Measurements from ENCODE around the gene PLA2G4D.
A peak's percentile ranks its signal among the peaks of the same experiment; 100 is the strongest.

The PLA2G4D gene

GRCh38 chr15:42133886-42134502 is 39.6 kb upstream of the PLA2G4D start:
- Mint-ChIP-seq H3K4me3 (no peak overlapping the region), H3K27ac (no peak overlapping the region), H3K36me3 (no peaks in the 10 kb centered on the region), H3K9me3 (no peaks in the 10 kb centered on the region), H3K27me3 (peaks cover 41% of the 10 kb centered on the region), H3K4me1 (peaks cover 3% of the 10 kb centered on the region)
- CTCF ChIA-PET: interaction anchor here (0.6 to 7.5 kb wide), 14 partner anchors 11 to 167 kb away, joined by 3 to 74 read pairs (median 4); no protein-coding TSS in a partner anchor
- peak; percentile 80 for DNase-seq

DNA sequence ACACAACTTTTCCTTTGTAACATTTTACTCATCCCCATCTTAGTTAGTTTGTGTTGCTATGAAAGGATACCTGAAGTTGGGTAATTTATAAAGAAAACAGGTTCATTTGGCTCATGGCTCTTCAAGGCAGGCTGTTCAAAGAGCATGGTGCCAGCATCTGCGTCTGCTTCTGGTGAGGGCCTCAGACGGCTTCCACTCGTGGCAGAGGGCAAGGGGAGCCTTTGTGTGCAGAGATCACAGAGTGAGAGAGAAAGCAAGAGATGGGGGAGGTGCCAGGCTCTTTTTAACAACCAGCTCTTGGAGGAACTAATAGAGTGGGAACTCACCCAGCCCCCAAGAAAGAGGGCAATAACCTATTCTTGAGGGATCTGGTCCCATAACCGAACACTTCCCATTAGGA is 39.0 kb upstream of the PLA2G4D start:
- CTCF ChIA-PET: interaction anchor here (1.6 to 7.5 kb wide), 5 partner anchors 25 to 144 kb away, joined by 4 to 74 read pairs (median 22); no protein-coding TSS in a partner anchor
- Mint-ChIP-seq H3K4me1 (peaks cover 3% of the 10 kb centered on the region), H3K4me3 (no peak overlapping the region), H3K36me3 (no peaks in the 10 kb centered on the region), H3K9me3 (no peaks in the 10 kb centered on the region), H3K27me3 (peaks cover 41% of the 10 kb centered on the region), H3K27ac (no peak overlapping the region)
- no peak for DNase-seq

- CTCF ChIA-PET: interaction anchor here (1.1 to 7.5 kb wide), 4 partner anchors 49 to 143 kb away, joined by 3 to 74 read pairs (median 4); no protein-coding TSS in a partner anchor
- Mint-ChIP-seq H3K27me3 (peaks cover 35% of the 10 kb centered on the region), H3K27ac (no peak overlapping the region), H3K36me3 (no peaks in the 10 kb centered on the region), H3K4me1 (peaks cover 3% of the 10 kb centered on the region), H3K4me3 (no peak overlapping the region), H3K9me3 (no peaks in the 10 kb centered on the region)
- DNase-seq: peak; percentile 8
Observed at GRCh38 chr15:42131826-42132806, 37.8 kb upstream of the PLA2G4D start.

DNA sequence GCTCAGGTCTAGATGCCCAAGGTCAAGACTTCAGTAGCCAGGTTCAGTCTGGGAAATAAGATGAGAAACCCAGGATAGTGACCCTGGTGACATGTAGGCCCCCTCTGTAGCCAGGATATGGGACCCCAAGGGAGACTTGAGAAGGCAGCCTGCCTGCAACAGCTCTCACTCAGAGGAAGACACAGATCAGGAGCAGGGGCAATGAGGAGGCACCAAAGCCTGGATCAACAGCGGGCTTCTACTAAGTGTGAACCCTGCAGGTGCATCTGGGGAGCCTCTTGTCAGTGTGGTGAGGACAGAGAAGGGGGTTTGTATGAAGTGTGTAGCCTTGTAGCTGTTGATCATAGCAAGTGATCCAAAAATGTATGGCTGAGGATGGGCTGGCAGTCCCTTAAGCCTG is 36.6 kb upstream of the PLA2G4D start:
- no peaks in the 10 kb centered on the region for H3K9me3 Mint-ChIP-seq
- no peak overlapping the region for H3K4me3 Mint-ChIP-seq
- CTCF ChIA-PET: interaction anchor here (0.8 to 7.5 kb wide), 7 partner anchors 10 to 142 kb away, joined by 3 to 74 read pairs (median 5); no protein-coding TSS in a partner anchor
- DNase-seq: no peak
- no peak overlapping the region for H3K27ac Mint-ChIP-seq
- H3K36me3 Mint-ChIP-seq: no peaks in the 10 kb centered on the region
- peaks cover 3% of the 10 kb centered on the region for H3K4me1 Mint-ChIP-seq
- H3K27me3 Mint-ChIP-seq: peaks cover 34% of the 10 kb centered on the region

GRCh38 chr15:42130246-42130986 is 36.1 kb upstream of the PLA2G4D start:
- H3K27ac Mint-ChIP-seq: no peak overlapping the region
- H3K4me1 Mint-ChIP-seq: peaks cover under 1% of the 10 kb centered on the region
- DNase-seq: no peak
- no peak overlapping the region for H3K4me3 Mint-ChIP-seq
- H3K27me3 Mint-ChIP-seq: peaks cover 34% of the 10 kb centered on the region
- CTCF ChIA-PET: interaction anchor here (0.7 to 7.5 kb wide), 8 partner anchors 9 to 141 kb away, joined by 3 to 74 read pairs (median 4); no protein-coding TSS in a partner anchor
- no peaks in the 10 kb centered on the region for H3K36me3 Mint-ChIP-seq
- H3K9me3 Mint-ChIP-seq: no peaks in the 10 kb centered on the region

DNA sequence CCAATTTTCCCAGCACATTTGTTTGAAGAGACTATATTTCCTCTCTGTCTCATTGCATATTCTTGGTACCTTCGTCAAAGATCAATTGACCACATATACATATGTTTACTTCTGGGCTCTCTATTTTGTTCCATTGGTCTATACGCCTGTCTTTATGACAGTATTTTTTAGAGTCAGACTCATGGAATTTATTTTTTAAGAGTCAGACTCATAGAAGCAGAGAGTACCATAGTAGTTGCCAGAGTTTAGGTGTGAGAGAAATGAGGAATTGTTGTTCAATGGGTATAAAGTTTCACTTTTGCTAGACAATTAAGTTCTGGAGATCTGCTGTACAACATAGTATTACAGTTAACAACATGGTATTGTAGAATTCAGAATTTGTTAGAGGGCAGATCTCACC is 35.0 kb upstream of the PLA2G4D start:
- Mint-ChIP-seq H3K36me3 (no peaks in the 10 kb centered on the region), H3K27me3 (peaks cover 34% of the 10 kb centered on the region), H3K4me3 (no peak overlapping the region), H3K9me3 (no peaks in the 10 kb centered on the region), H3K27ac (no peak overlapping the region), H3K4me1 (no peaks in the 10 kb centered on the region)
- CTCF ChIA-PET: interaction anchor here (1.5 to 7.5 kb wide), 3 partner anchors 13 to 140 kb away, joined by 5 to 74 read pairs (median 5); no protein-coding TSS in a partner anchor
- DNase-seq: no peak

- Mint-ChIP-seq H3K36me3 (no peaks in the 10 kb centered on the region), H3K4me1 (no peaks in the 10 kb centered on the region), H3K9me3 (no peaks in the 10 kb centered on the region), H3K27ac (no peak overlapping the region), H3K4me3 (no peak overlapping the region), H3K27me3 (peaks cover 36% of the 10 kb centered on the region)
- CTCF ChIA-PET: no interaction called here
- DNase-seq: no peak
Observed at GRCh38 chr15:42128476-42128875, 34.1 kb upstream of the PLA2G4D start.

- H3K9me3 Mint-ChIP-seq: no peaks in the 10 kb centered on the region
- CTCF ChIA-PET: interaction anchor here (0.9 to 1.2 kb wide), 2 partner anchors 11 to 15 kb away, joined by 3 to 4 read pairs; no protein-coding TSS in a partner anchor
- H3K27me3 Mint-ChIP-seq: peaks cover 24% of the 10 kb centered on the region
- no peaks in the 10 kb centered on the region for H3K36me3 Mint-ChIP-seq
- peaks cover 8% of the 10 kb centered on the region for H3K4me1 Mint-ChIP-seq
- H3K4me3 Mint-ChIP-seq: no peak overlapping the region
- no peak for DNase-seq
- H3K27ac Mint-ChIP-seq: no peak overlapping the region
Observed at GRCh38 chr15:42123546-42123945, 29.2 kb upstream of the PLA2G4D start.

DNA sequence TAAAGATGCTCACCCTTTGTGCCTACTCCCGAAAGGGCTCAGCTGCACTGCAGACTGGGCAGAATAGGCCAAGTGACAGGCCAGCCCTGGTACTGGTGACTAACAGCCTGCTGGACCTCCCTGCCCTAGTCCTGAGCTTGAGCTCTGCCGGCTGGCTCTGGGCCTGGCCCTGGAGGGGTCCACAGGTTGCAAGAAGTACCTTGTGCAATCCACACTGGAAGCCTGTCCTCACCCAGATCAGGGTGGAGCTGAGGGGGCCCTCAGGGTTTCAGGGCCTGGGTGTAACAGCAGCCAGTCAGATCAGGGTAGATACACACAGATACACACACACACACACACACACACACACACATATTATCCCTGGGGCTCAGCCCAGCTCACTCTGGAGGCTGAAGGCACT is 27.3 kb upstream of the PLA2G4D start:
- CTCF ChIA-PET: interaction anchor here (1.1 to 1.4 kb wide), 3 partner anchors 9 to 17 kb away, joined by 3 to 5 read pairs (median 5); no protein-coding TSS in a partner anchor
- no peak for DNase-seq
- no peaks in the 10 kb centered on the region for H3K36me3 Mint-ChIP-seq
- H3K4me3 Mint-ChIP-seq: no peak overlapping the region
- H3K9me3 Mint-ChIP-seq: no peaks in the 10 kb centered on the region
- H3K27ac Mint-ChIP-seq: no peak overlapping the region
- H3K4me1 Mint-ChIP-seq: peaks cover 11% of the 10 kb centered on the region
- H3K27me3 Mint-ChIP-seq: peaks cover 19% of the 10 kb centered on the region

GRCh38 chr15:42121021-42121420 is 26.7 kb upstream of the PLA2G4D start:
- H3K27ac Mint-ChIP-seq: no peak overlapping the region
- H3K36me3 Mint-ChIP-seq: no peaks in the 10 kb centered on the region
- H3K9me3 Mint-ChIP-seq: no peaks in the 10 kb centered on the region
- H3K27me3 Mint-ChIP-seq: peaks cover 24% of the 10 kb centered on the region
- CTCF ChIA-PET: interaction anchor here (0.9 to 1.4 kb wide), 4 partner anchors 9 to 31 kb away, joined by 3 to 5 read pairs (median 4); no protein-coding TSS in a partner anchor
- peaks cover 11% of the 10 kb centered on the region for H3K4me1 Mint-ChIP-seq
- no peak for DNase-seq
- H3K4me3 Mint-ChIP-seq: no peak overlapping the region

- Mint-ChIP-seq H3K4me3 (no peak overlapping the region), H3K36me3 (no peaks in the 10 kb centered on the region), H3K4me1 (peaks cover 11% of the 10 kb centered on the region), H3K27ac (no peak overlapping the region), H3K27me3 (peaks cover 24% of the 10 kb centered on the region), H3K9me3 (no peaks in the 10 kb centered on the region)
- DNase-seq: no peak
- CTCF ChIA-PET: interaction anchor here (0.6 to 1.4 kb wide), 4 partner anchors 10 to 34 kb away, joined by 3 to 5 read pairs (median 4); no protein-coding TSS in a partner anchor
Observed at GRCh38 chr15:42120285-42120684, 25.9 kb upstream of the PLA2G4D start.

DNA sequence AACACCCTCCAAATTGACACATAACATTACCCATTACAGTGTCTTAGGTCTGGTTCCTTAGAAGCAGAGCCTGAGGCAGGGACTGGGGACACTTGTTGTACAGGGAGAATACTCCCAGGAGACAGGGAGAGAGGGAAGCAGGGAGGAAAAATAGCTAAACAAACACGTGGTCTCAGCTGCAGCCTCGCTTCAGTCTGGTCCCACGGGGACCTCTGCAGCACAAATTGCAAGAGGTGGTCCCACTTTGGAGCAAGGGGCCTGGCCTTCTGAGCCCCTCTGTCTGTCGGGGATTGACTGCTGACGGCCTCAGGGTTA is 25.0 kb upstream of the PLA2G4D start:
- H3K9me3 Mint-ChIP-seq: no peaks in the 10 kb centered on the region
- no peak overlapping the region for H3K27ac Mint-ChIP-seq
- H3K27me3 Mint-ChIP-seq: peaks cover 24% of the 10 kb centered on the region
- CTCF ChIA-PET: interaction anchor here (1.0 to 1.6 kb wide), 4 partner anchors 9 to 357 kb away, joined by 3 to 4 read pairs (median 3); no protein-coding TSS in a partner anchor
- H3K4me3 Mint-ChIP-seq: peak overlapping the region; percentile 11
- peaks cover 11% of the 10 kb centered on the region for H3K4me1 Mint-ChIP-seq
- no peaks in the 10 kb centered on the region for H3K36me3 Mint-ChIP-seq
- no peak for DNase-seq

- peak overlapping the region; percentile 11 for H3K4me3 Mint-ChIP-seq
- H3K9me3 Mint-ChIP-seq: no peaks in the 10 kb centered on the region
- peaks cover 24% of the 10 kb centered on the region for H3K27me3 Mint-ChIP-seq
- H3K36me3 Mint-ChIP-seq: no peaks in the 10 kb centered on the region
- H3K4me1 Mint-ChIP-seq: peaks cover 11% of the 10 kb centered on the region
- no peak overlapping the region for H3K27ac Mint-ChIP-seq
- CTCF ChIA-PET: interaction anchor here (1.0 to 1.6 kb wide), 4 partner anchors 8 to 357 kb away, joined by 3 to 4 read pairs (median 3); no protein-coding TSS in a partner anchor
- peak; percentile 30 for DNase-seq
Observed at GRCh38 chr15:42118650-42119445, 24.5 kb upstream of the PLA2G4D start.
